Ovary (tissue), 9 donors: ENCODE data around the gene PDZD4. TPM values are rescaled to one million over a fixed set of nuclear protein-coding genes. Genes with fewer than 3 reads are reported as not detected.
A peak's percentile ranks its signal among the peaks of the same experiment; 100 is the strongest.

Source experiments
- DNase-seq, 5 donors: peaks; one replicate each; pipeline ENCODE4 v3.0.0-alpha.2; 2019 to 2020
- H3K27ac ChIP-seq, 2 donors: fragments of 200-600 bp; one replicate each; pipeline versions ENCODE4 v1.5.1 to v1.8.0; 2019 to 2022
- H3K27me3 ChIP-seq: fragments of 200-600 bp; one replicate; pipeline ENCODE4 v1.8.0; 2022
- H3K36me3 ChIP-seq: fragments of 200-600 bp; sonication (generic); one replicate; pipeline ENCODE4 v1.5.1; 2019
- H3K4me1 ChIP-seq: one replicate; pipeline ENCODE4 v1.8.1; 2013; ENCODE audit warnings: mild to moderate bottlenecking, moderate library complexity; ENCODE audit not compliant: insufficient read depth
- H3K4me3 ChIP-seq: fragments of 200-600 bp; sonication (generic); one replicate; pipeline ENCODE4 v1.5.1; 2017
- H3K9me3 ChIP-seq, 2 donors: fragments of 200-600 bp in 1 of 2; sonication (generic) in 1 of 2; one replicate each; pipeline versions ENCODE4 v1.5.1 to v1.8.1; 2013 to 2019; ENCODE audit warnings: mild to moderate bottlenecking in 1 of 2, moderate library complexity in 1 of 2
- CTCF ChIP-seq, 3 donors: fragments of 450-650 bp in 2 of 3; fragments of 200-600 bp in 1 of 3; IDR thresholded peaks; one replicate each; pipeline versions ENCODE4 v1.5.1 to v1.8.0; 2016 to 2022; ENCODE audit warnings: antibody characterized with exemption in 3 of 3, mild to moderate bottlenecking in 1 of 3
- EP300 ChIP-seq: sonication (generic); formaldehyde crosslinking; IDR thresholded peaks from one replicate; pipeline ENCODE4 v1.6.1; 2017; ENCODE audit warnings: antibody characterized with exemption
- POLR2A ChIP-seq: fragments of 450-650 bp; IDR thresholded peaks from one replicate; pipeline ENCODE4 v1.6.1; 2017; ENCODE audit warnings: antibody characterized with exemption, mild to moderate bottlenecking, moderate library complexity
- WGBS, 3 donors: extraction: QIAGEN DNeasy Blood & Tissue Kit in 1 of 3; methylation state at CpG; one replicate each; pipeline versions ENCODE4 v1.1.5 to v1.1.7; 2013 to 2017; 5-methylcytosine and 5-hydroxymethylcytosine counted together
- intact Hi-C, 4 donors: fragments of 100-400 bp; cut with DNase I; formaldehyde crosslinking; loops; one replicate each; pipeline versions ENCODE4 v1.11.0 to v1.15.1; 2022 to 2023
- polyA plus RNA-seq, 2 donors: library from polyadenylated mRNA; stranded (reverse); fragments of 200-250 nt in 1 of 2; fragments of 350-450 nt in 1 of 2; fragmentation: Illumina TruSeq in 1 of 2; extraction: RNeasy Lipid Tissue Mini Kit (QIAGEN cat#74804) in 1 of 2; gene quantifications; one replicate each; pipeline ENCODE4 v1.2.3, GENCODE V29; 2013 to 2014
- total RNA-seq, 7 donors: library from RNA; depleted of rRNA in 2 of 7; stranded (reverse); fragments of >200 nt in 2 of 7; fragmentation: NEBNext Ultra II Directional in 3 of 7; extraction: Animal tissue kit (Norgen Biotek cat#: 25700) in 3 of 7; gene quantifications; one replicate each; pipeline versions ENCODE4 v1.1.0 to v1.2.4, GENCODE V29; 2016 to 2023
- donor health status: DM: no; HTN: no; CAD: no; lungs with moderate emphysema.
- donor health status: DM: no; HTN: no; CAD: no.
- donor health status: Bipolar disorder and iron deficiency.
- donor health status: DM: yes; HTN: yes; CAD: no.
- donor health status: DM: no; HTN: no; CAD: no.
- donor health status: DM: yes; HTN: yes; CAD: no.

PDZD4 gene
- total and polyA plus RNA-seq, 9 donors: 0.73 to 8.6 (median 2.2) TPM

DNA sequence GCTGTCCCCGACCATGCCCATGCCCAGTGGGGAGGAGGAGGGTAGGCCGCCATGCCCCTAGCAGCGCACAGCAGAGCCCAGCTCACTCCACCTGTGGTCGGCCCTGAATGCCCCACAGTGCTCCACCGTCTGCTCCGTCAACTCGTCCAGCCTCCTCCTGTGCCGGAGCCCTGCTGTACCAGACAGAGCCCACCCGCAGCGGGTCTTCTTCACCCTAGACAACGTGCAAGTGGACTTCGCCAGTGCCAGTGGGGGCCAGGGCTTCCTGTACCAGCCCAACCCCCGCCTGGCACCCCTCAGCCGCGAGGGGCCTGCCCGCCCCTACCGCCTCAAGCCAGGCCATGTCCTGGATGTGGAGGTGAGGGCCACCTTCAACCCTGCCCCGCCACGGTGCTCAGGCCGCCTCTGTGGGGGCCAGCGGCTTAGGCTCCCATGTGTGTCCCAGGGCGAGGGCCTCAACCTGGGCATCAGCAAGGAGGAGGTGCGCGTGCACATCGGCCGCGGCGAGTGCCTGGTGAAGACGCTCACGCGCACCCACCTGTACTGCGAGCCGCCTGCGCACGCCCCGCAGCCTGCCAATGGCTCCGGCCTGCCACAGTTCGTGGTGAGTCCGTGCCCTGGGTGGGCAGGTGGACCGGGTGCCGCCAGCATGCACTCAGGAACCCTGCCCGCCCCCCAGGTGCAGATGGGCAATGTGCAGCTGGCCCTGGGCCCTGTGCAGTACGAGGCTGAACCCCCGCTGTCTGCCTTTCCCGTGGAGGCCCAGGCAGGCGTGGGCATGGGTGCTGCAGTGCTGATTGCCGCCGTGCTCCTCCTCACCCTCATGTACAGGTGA, 56.4 kb downstream of the PDZD4 start:
- intact Hi-C loops: loop anchor here in 1 of 4 donors (5.0 kb wide), 1 partner anchor 1443 kb away; the partner anchor contains the start of gene VBP1
- Histone ChIP-seq H3K27ac (no peak overlapping the region), H3K4me3 (no peak overlapping the region), H3K4me1 (no peaks in the 10 kb centered on the region), H3K27me3 (no peaks in the 10 kb centered on the region), H3K36me3 (no peaks in the 10 kb centered on the region), H3K9me3 (no peaks in the 10 kb centered on the region)
- DNase-seq: peak in 3 of 5 donors; percentile 15 to 31 (median 17)
- 93% methylated on average over 24 to 48 of the region's 48 CpGs for WGBS, 3 donors
- no peak for TF ChIP-seq EP300
- TF ChIP-seq POLR2A: no peak
- TF ChIP-seq CTCF (IDR thresholded peaks at IDR 0.05): no peak

DNA sequence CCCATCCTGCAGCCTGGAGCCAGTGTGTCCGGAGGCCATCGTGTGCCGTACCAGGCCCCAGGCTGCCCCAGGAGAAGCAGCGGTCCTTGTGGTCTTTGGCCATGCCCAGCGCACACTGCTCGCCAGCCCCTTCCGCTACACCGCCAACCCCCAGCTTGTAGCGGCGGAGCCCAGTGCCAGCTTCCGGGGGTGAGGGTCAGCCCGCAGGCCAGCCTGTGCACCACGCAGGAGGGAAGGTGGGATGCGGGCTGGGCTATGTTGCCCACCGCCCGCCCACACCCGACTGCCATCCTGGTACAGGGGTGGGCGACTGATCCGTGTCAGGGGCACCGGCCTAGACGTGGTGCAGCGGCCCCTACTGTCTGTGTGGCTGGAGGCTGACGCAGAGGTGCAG, 57.1 kb downstream of the PDZD4 start:
- intact Hi-C loops: loop anchor here in 1 of 4 donors (5.0 kb wide), 1 partner anchor 1444 kb away; the partner anchor contains the start of gene VBP1
- Histone ChIP-seq H3K4me3 (no peak overlapping the region), H3K9me3 (no peaks in the 10 kb centered on the region), H3K27me3 (no peaks in the 10 kb centered on the region), H3K27ac (no peak overlapping the region), H3K36me3 (no peaks in the 10 kb centered on the region), H3K4me1 (no peaks in the 10 kb centered on the region)
- WGBS, 3 donors: 93 to 95% (median 94%) methylated on average over 17 to 23 of the region's 23 CpGs
- TF ChIP-seq EP300 (no peak), CTCF (IDR thresholded peaks at IDR 0.05) (no peak), POLR2A (no peak)
- DNase-seq: peak in 1 of 5 donors; percentile 11

GRCh38 chrX:153772316-153773217, 57.8 kb downstream of the PDZD4 start:
- peak in 1 of 5 donors; percentile 28 for DNase-seq
- 79 to 88% (median 83%) methylated on average over 20 to 21 of the region's 21 CpGs for WGBS, 3 donors
- no peaks in the 10 kb centered on the region for H3K9me3 ChIP-seq
- H3K4me3 ChIP-seq: no peak overlapping the region
- no peak for TF ChIP-seq EP300
- no peak for TF ChIP-seq POLR2A
- TF ChIP-seq CTCF (IDR thresholded peaks at IDR 0.05): no peak
- H3K36me3 ChIP-seq: no peaks in the 10 kb centered on the region
- intact Hi-C loops: loop anchor here in 1 of 4 donors (5.0 kb wide), 1 partner anchor 1445 kb away; the partner anchor contains the start of gene VBP1
- no peak overlapping the region for H3K27ac ChIP-seq
- no peaks in the 10 kb centered on the region for H3K4me1 ChIP-seq
- H3K27me3 ChIP-seq: no peaks in the 10 kb centered on the region
